ENCODE results near the gene BMAL1.

- TF ChIP-seq EZH2 (IDR thresholded peaks at IDR 0.05) (no peak), POLR2AphosphoS5 (IDR thresholded peaks at IDR 0.05; ENCODE audit: borderline replicate concordance, low read depth, low read length) (no peak), FOXP2 (optimal IDR thresholded peaks at IDR 0.05; ENCODE audit: control extremely low read depth, extremely low read length, insufficient read depth) (no peak)
Measured at GRCh38 chr11:13334034-13334786, 56.6 kb downstream of the BMAL1 start.
